Activated naive CD4-positive, alpha-beta T cell treated with anti-CD3 and anti-CD28 coated beads, Interleukin-2, amount 10 ng/mL, durations not matched to agents 5 hours and 36 hours (primary cell): ENCODE measurements around the gene BSN. TPM values are rescaled to one million over a fixed set of nuclear protein-coding genes. Genes with fewer than 3 reads are reported as not detected.

Experiments
- total RNA-seq, 2 experiments: library from RNA; stranded (reverse); gene quantifications; one replicate each; pipeline ENCODE4 v1.2.3, GENCODE V29; 2021

The BSN gene
- total RNA-seq = under 1 TPM; 0.02 to 0.03 TPM

GRCh38 chr3:49553692-49554632 is at the start of gene BSN:
Gene BSN (plus strand): TSS chr3:49554477. CDS start chr3:49554603, 126 bp downstream.

GRCh38 chr3:49673715-49674496 is 119.6 kb downstream of the BSN start, which contains the start of gene APEH:
Gene APEH (plus strand): TSS chr3:49674351. CDS start chr3:49674402, 51 bp downstream.

GRCh38 chr3:49689046-49689907 is 135.0 kb downstream of the BSN start, which contains the start of the genes MST1 and RNF123:
Gene MST1 (minus strand): TSS chr3:49689474. CDS start chr3:49688691, 783 bp downstream.
Gene RNF123 (plus strand): TSS chr3:49689557. CDS start chr3:49691166, 1,609 bp downstream.

GRCh38 chr3:49719214-49719884 is 165.1 kb downstream of the BSN start, which contains the start of gene AMIGO3:
Gene AMIGO3 (minus strand): TSS chr3:49719684. CDS start chr3:49719465, 219 bp downstream.

Other genes with a start within 250 kb of the BSN start
- 10 to 100 TPM; 78.1 to 79.6 TPM for gene USP4, start 214.4 kb upstream of the BSN start, total RNA-seq
- 10 to 100 TPM; 83.7 to 87.8 TPM for gene GPX1, start 196.1 kb upstream of the BSN start, total RNA-seq
- gene RHOA, start 142.5 kb upstream of the BSN start, total RNA-seq = 100 to 1,000 TPM; 431 to 434 TPM
- 10 to 100 TPM; 24.7 to 25.1 TPM for gene TCTA, start 142.1 kb upstream of the BSN start, total RNA-seq
- gene AMT, start 132.0 kb upstream of the BSN start, total RNA-seq = 1 to 10 TPM; 5.0 to 5.7 TPM
- gene NICN1, start 125.2 kb upstream of the BSN start, total RNA-seq = 10 to 100 TPM; 25.3 to 27.3 TPM
- gene DAG1, start 84.2 kb upstream of the BSN start, total RNA-seq = 10 to 100 TPM; 16.9 to 17.1 TPM
- gene APEH, start 119.9 kb downstream of the BSN start, total RNA-seq = 100 to 1,000 TPM; 139 to 146 TPM
- 1 to 10 TPM; 9.8 to 10.0 TPM for gene MST1, start 135.0 kb downstream of the BSN start, total RNA-seq
- gene RNF123, start 135.1 kb downstream of the BSN start, total RNA-seq = 10 to 100 TPM; 44.7 to 52.3 TPM
- under 1 TPM in 1 of 2 experiments, not detected in 1; 0.19 TPM for gene AMIGO3, start 165.2 kb downstream of the BSN start, total RNA-seq
- 10 to 100 TPM; 48.1 to 51.7 TPM for gene GMPPB, start 169.5 kb downstream of the BSN start, total RNA-seq
- 10 to 100 TPM; 31.9 to 39.8 TPM for gene IP6K1, start 232.1 kb downstream of the BSN start, total RNA-seq
- not detected for gene CDHR4, start 245.4 kb downstream of the BSN start, total RNA-seq
- gene INKA1, start 248.8 kb downstream of the BSN start, total RNA-seq = under 1 TPM; 0.45 to 0.46 TPM